ENCODE measurements around the gene WLS.

GRCh38 chr1:68174738-68175113, 57.6 kb downstream of the WLS start:
- TF ChIP-seq CTCF (IDR thresholded peaks at IDR 0.05) (no peak), POLR2AphosphoS5 (IDR thresholded peaks at IDR 0.05) (no peak)
